Activated T-helper 17 cell treated with anti-CD3 and anti-CD28 coated beads, Interleukin-2, amount 50 U/mL, for 72 hours (primary cell): ENCODE measurements around the gene KDM2B. TPM values are rescaled to one million over a fixed set of nuclear protein-coding genes. Genes with fewer than 3 reads are reported as not detected.
A peak's percentile ranks its signal among the peaks of the same experiment; 100 is the strongest.

Experiments
- ATAC-seq: fragments of 150-1000 bp; cut with Tn5 transposase; replicated peaks from 2 replicates; pipeline ENCODE4 v1.10.0; 2021; ENCODE audit warnings: mild to moderate bottlenecking, moderate library complexity
- H3K27ac Mint-ChIP-seq: one replicate; pipeline ENCODE4 v1.8.0; 2022; ENCODE audit warnings: mixed read lengths
- H3K27me3 Mint-ChIP-seq: one replicate; pipeline ENCODE4 v1.8.0; 2022; ENCODE audit warnings: mixed read lengths
- H3K36me3 Mint-ChIP-seq: one replicate; pipeline ENCODE4 v1.8.0; 2022; ENCODE audit warnings: low read depth, mild to moderate bottlenecking, mixed read lengths
- H3K4me1 Mint-ChIP-seq: one replicate; pipeline ENCODE4 v1.8.0; 2022; ENCODE audit warnings: mixed read lengths
- H3K4me3 Mint-ChIP-seq: one replicate; pipeline ENCODE4 v1.8.0; 2022; ENCODE audit warnings: mild to moderate bottlenecking, mixed read lengths
- H3K9me3 Mint-ChIP-seq: one replicate; pipeline ENCODE4 v1.8.0; 2022; ENCODE audit warnings: mixed read lengths
- total RNA-seq, 2 donors: library from RNA; stranded (reverse); gene quantifications; one replicate each; pipeline ENCODE4 v1.2.3, GENCODE V29; 2022

The KDM2B gene
- total RNA-seq, 2 donors from 2014 or later, result 64.2 to 76.4 TPM

DNA sequence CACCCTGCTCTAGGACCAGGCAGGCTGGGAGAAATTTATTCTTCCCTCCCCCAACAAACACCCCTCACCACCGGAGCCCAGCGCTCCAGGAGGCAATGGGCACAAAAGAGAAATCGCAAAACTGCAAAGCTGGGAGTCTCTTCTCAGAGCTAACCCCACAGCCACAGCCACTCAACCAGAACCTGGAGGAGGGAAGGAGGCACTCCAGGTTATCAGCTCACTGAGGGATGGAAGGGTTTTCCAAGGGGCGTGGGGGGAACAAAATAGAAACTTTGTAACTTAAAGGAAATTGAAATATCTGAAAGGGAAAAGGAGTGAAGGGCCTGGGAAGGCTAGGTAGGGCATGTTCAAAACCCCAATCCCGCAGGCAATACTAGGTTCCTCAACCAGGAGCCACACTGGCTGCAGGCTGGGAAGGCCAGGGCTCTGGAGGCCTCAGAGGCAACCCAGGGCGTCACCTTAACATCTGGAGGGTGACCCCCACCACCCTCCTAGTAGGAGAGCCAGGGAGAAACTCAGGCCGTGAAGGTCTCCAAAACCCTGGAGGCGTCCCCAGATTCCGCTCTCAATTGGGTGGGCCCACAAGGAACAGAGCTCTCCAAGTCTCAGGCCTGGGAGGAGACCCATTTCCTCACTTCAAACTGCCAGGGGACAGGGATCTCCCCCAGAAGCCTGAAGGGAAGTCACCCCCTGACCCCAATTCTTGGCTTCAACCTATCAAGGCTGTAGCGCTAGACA is 3.2 kb downstream of the KDM2B start:
- no peak for ATAC-seq
- H3K27ac Mint-ChIP-seq, result peak overlapping the region; percentile 75
- peaks cover 3% of the 10 kb centered on the region for H3K4me1 Mint-ChIP-seq
- peak overlapping the region; percentile 68 for H3K4me3 Mint-ChIP-seq
- peaks cover 37% of the 10 kb centered on the region for H3K36me3 Mint-ChIP-seq
- H3K27me3 Mint-ChIP-seq, result no peaks in the 10 kb centered on the region
- H3K9me3 Mint-ChIP-seq, result no peaks in the 10 kb centered on the region

DNA sequence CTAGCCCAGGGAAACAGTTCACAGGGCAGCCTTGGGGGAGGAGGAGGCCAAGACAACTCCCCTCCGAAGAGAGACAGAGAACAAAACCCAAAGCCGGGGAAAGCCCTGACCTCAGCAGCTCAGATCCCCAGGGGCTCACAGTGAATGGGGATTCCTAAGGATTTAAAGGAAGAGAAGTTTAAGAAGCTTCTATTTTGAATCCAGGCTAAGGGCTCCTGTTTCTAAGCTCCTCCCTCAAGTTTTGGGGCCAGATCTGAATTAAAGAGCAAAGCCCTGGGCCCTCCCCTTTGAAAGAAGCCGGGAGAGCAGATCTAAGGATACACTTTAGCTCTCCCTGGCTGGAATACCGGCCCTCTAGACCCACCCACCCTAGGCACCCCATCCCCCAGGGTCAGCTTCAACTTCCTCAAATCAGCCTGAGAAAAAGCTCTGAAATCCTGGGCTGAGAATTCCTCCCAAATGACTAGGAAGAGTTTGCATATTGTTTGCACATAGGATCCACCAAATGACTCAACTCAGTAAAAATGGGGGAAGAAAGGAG is 3.9 kb downstream of the KDM2B start:
- Mint-ChIP-seq H3K9me3 (no peaks in the 10 kb centered on the region), H3K4me1 (no peaks in the 10 kb centered on the region), H3K27ac (peak overlapping the region; percentile 75), H3K27me3 (no peaks in the 10 kb centered on the region), H3K36me3 (peaks cover 44% of the 10 kb centered on the region), H3K4me3 (peak overlapping the region; percentile 68)
- no peak for ATAC-seq

DNA sequence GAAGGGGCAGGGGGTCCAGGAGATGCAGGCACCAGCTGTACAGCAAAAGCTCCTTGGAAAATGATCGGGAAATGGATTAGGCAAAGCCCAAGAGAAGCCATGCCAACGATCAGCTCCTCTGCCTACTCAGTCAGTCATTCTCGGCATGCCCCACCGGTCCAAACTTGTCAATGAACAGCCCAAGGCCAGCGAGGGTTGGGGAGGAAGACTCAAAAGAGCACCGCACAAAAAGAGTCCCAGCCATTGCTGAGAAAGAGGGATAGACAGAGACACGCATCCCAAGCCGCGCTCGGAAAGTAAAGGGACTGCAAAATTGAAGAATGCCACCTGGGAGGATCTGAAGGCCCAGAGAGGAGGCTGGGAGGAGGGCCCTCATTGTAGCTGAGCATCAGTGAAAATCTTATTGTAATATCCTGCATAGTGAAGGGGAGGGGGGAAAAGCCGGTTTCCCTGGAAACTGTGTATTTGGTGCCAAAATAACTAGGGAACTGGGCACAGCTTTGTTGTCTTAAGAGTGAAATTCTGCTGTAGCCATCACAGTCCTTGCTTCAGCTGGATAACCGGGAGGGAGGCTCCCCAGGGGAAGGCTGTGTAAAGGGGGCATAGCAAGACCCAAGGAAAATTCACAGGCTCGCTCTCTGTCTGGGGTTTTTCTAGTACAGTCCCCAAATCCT is 4.7 kb downstream of the KDM2B start:
- Mint-ChIP-seq H3K36me3 (peaks cover 53% of the 10 kb centered on the region), H3K4me3 (no peak overlapping the region), H3K27ac (peak overlapping the region; percentile 75), H3K9me3 (no peaks in the 10 kb centered on the region), H3K4me1 (peaks cover 1% of the 10 kb centered on the region), H3K27me3 (no peaks in the 10 kb centered on the region)
- no peak for ATAC-seq

DNA sequence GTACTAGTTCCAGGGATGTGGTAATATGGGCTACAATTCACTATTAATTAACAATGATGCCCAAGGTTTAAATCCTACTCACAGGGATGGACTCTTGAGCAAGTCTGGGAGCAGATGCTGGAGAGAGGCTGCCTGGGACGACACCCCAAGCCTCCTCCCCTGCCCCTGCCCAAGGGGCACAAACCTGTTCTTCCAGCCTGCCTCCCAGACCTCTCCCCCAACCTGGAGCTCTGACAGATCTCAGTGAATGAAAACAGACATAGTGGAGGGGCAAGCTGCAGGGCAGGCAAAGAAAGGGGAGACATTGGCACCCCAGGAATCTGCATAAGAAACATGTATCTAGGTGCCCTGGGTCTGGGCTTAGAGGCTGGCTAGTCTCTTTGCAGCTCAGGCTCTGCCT is 5.8 kb downstream of the KDM2B start:
- H3K9me3 Mint-ChIP-seq, result no peaks in the 10 kb centered on the region
- H3K4me3 Mint-ChIP-seq, result no peak overlapping the region
- peaks cover 61% of the 10 kb centered on the region for H3K36me3 Mint-ChIP-seq
- H3K27ac Mint-ChIP-seq, result peak overlapping the region; percentile 75
- no peak for ATAC-seq
- H3K4me1 Mint-ChIP-seq, result peaks cover 6% of the 10 kb centered on the region
- H3K27me3 Mint-ChIP-seq, result no peaks in the 10 kb centered on the region

DNA sequence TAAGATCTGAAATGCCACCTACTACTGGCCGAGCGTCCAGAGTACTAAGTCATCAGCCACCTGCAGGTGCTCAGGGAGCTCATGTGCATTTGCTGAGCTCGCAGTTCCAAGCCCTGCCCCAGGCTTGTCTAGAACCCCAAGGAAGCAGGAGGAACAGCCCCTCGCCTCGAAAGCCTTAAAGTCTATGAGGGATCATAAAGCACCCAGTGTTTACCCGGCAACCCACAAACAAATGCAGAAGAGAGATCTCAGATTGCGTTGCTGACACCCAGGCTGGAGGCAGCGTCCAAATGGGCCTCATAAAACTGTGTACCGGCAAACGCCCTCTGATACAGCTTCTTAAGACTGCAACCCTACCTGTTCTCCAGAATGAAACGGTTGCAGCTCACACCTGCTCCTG is 6.8 kb downstream of the KDM2B start:
- H3K4me1 Mint-ChIP-seq, result peaks cover 6% of the 10 kb centered on the region
- no peaks in the 10 kb centered on the region for H3K9me3 Mint-ChIP-seq
- peak overlapping the region; percentile 28 for H3K27ac Mint-ChIP-seq
- ATAC-seq, result no peak
- no peaks in the 10 kb centered on the region for H3K27me3 Mint-ChIP-seq
- no peak overlapping the region for H3K4me3 Mint-ChIP-seq
- peaks cover 61% of the 10 kb centered on the region for H3K36me3 Mint-ChIP-seq

DNA sequence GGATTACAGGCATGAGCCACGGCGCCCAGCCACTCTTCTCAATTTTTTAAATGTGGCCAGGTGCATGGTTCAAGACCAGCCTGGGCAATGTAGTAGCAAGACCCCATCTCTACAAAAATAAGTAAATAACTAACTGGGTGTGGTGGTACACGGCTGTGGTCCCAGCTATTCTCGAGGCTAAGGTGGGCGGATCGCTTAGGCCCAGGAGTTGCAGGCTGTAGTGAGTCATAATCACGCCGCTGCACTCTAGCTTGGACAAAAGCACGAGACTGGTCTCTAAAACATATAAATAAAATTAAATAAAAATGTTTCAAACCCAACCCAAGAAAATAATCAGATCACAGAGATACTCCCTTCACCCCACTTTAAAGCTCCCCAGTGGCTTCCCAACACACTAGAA is 8.9 kb downstream of the KDM2B start:
- peaks cover 11% of the 10 kb centered on the region for H3K4me1 Mint-ChIP-seq
- no peaks in the 10 kb centered on the region for H3K27me3 Mint-ChIP-seq
- ATAC-seq, result no peak
- no peaks in the 10 kb centered on the region for H3K9me3 Mint-ChIP-seq
- peak overlapping the region; percentile 39 for H3K27ac Mint-ChIP-seq
- no peak overlapping the region for H3K4me3 Mint-ChIP-seq
- H3K36me3 Mint-ChIP-seq, result peaks cover 57% of the 10 kb centered on the region

DNA sequence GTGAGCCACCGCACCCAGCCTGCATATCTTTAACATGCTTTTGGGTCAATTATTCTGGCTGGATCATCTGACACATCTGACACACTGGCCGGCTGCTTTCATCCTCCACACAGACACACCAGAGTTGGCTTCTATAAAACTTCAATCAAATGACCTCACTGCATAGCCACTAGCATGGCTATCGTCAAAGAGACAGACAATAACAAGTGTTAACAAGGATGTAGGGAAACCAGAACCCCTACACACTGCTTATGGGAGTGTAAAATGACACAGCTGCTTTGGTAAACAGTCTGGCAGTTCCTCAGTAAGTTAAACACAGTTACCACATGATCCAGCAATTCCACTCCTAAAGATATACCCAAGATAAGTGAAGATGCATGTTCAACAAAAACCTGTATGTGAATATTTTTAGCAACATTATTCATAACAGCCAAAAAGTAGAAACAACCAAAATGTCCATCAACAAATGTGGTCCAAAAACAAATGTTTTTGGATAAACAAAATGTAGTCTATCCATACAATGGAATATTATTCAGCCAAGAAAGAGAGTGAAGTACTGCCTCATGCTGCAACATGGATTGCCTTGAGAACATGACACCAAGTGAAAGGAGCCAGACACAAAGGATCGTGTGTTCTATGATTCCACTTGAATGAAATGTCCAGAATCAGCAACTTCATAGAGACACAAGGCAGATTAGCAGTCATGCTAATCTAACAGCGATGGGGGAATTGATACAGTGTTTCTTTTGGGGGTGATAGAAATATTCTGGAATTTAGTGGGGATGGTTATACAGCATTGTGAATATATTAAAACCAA is 10.1 kb downstream of the KDM2B start:
- peaks cover 53% of the 10 kb centered on the region for H3K36me3 Mint-ChIP-seq
- no peak for ATAC-seq
- H3K9me3 Mint-ChIP-seq, result no peaks in the 10 kb centered on the region
- peaks cover 11% of the 10 kb centered on the region for H3K4me1 Mint-ChIP-seq
- no peak overlapping the region for H3K4me3 Mint-ChIP-seq
- H3K27ac Mint-ChIP-seq, result peak overlapping the region; percentile 38
- H3K27me3 Mint-ChIP-seq, result no peaks in the 10 kb centered on the region

DNA sequence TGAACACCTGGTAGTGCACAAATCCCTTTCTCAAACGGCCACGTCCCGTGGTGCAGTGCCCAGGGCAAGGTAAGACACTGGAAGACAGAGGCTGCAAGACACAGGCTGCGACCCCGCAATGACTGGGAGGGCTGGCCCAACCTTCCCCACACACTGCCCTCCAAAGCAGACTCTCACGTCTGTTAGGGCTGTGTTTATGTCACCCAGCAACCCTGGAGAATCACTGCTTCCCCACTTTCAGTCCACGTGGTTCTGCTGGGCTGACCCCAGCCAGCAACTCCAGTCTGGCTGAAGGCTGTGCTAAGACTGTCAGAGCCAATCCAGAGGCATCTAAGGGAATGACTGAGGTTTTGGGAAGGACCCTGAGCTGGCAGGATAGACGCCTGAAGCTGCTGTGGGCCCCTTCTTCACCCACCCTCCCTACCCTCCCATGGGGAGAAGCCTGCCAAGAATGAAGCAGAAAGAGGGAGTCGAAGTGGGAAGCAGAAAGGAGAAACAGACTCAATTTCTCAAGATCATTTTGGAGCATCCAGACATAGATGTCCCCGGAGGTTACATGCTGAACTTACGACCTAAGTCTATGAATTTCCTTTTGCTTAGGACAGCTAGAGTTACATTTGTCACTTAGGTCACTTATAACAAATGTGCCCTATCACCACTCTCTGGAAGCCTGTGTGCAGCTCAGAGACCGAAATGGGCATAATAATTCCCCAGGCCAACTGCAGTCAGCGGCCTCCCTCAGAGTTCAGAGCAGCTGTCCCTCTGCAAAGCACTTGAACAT is 11.7 kb downstream of the KDM2B start:
- Mint-ChIP-seq H3K9me3 (no peaks in the 10 kb centered on the region), H3K27ac (peak overlapping the region; percentile 67), H3K27me3 (no peaks in the 10 kb centered on the region), H3K4me3 (no peak overlapping the region), H3K4me1 (peaks cover 11% of the 10 kb centered on the region), H3K36me3 (peaks cover 39% of the 10 kb centered on the region)
- peak; percentile 11 for ATAC-seq

DNA sequence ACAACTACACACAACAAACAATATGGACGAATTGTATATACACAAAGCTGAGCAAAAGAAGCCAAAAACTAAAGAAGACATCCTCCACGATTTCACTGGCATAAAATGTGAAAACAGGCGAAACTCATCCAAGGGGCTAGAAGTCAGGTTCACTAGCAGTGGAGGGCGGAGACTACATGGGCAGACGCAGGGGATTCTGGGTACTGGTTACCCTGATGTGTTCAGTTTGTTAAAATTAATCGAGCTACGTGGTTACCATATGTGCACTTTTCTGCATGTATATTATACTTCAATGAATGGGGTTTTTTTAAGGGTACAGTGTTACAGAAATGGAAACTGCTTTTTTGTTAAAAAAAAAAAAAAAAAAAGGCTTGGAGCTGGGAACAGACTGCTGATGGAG is 12.3 kb downstream of the KDM2B start:
- Mint-ChIP-seq H3K4me1 (peaks cover 11% of the 10 kb centered on the region), H3K36me3 (peaks cover 33% of the 10 kb centered on the region), H3K27me3 (no peaks in the 10 kb centered on the region), H3K4me3 (no peak overlapping the region), H3K9me3 (no peaks in the 10 kb centered on the region), H3K27ac (no peak overlapping the region)
- ATAC-seq, result no peak

DNA sequence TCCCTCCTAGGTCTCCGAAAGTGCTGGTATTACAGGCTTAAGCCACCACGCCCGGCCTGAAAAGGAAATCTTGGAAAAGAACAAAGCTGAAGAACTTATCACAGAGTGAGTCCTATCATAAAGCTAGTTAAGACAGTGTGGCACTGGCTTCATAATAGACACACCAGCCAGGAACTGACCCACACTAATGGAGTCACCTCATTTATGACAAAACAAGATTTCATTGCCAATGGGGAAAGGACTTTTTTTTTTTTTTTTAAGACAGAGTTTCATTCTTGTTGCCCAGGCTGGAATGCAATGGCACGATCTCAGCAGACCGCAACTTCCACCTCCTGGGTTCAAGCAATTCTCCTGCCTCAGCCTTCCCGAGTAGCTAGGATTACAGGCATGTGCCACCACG is 15.7 kb downstream of the KDM2B start:
- Mint-ChIP-seq H3K9me3 (no peaks in the 10 kb centered on the region), H3K27ac (no peak overlapping the region)

DNA sequence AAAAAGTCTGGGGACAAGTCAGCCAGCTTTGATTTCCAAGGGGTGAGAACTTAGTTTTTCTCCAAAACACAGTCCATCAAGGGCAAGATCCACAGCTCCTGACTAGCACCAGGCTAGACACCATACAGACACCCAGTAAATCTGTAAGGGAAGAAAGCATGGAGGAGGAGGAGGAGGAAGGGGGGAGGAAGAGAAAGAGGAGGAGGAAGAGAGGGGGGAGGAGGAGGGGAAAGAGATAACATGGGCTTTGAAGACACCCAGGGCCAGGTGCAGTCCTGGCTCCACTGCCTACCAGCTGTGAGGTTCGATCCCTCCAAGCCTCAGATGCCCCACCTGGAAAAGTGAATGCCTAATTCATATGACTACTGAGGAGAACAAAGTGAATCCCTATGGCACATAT is 18.3 kb downstream of the KDM2B start:
- ATAC-seq, result no peak
- H3K27ac Mint-ChIP-seq, result no peak overlapping the region
- H3K4me3 Mint-ChIP-seq, result no peak overlapping the region
- peaks cover 9% of the 10 kb centered on the region for H3K36me3 Mint-ChIP-seq
- H3K27me3 Mint-ChIP-seq, result no peaks in the 10 kb centered on the region
- peaks cover 5% of the 10 kb centered on the region for H3K4me1 Mint-ChIP-seq
- no peaks in the 10 kb centered on the region for H3K9me3 Mint-ChIP-seq

More for the DNA sequence above, 15.7 kb downstream of the KDM2B start:
- Mint-ChIP-seq H3K36me3 (peaks cover 9% of the 10 kb centered on the region), H3K4me1 (peaks cover 11% of the 10 kb centered on the region), H3K4me3 (no peak overlapping the region), H3K27me3 (no peaks in the 10 kb centered on the region)
- no peak for ATAC-seq

DNA sequence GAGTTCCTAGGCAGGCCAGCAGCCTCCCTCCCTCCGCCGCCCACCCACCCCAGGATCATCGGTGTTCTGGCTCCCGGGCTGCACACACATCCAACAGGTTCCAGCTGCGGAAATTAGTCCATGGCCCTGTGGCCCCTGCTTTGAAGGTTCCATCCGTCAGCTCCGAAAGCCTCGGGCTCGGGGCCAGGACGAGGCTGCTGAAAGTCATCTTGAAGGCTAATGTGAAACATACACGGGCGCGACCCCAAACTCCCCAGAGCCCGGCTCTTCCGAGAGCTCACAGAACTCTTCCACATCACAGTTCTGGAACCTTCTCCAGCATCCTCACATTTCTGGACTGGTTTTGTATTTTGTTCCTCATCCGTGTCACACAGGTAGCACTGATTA is 19.8 kb downstream of the KDM2B start:
- no peak for ATAC-seq
- Mint-ChIP-seq H3K27me3 (no peaks in the 10 kb centered on the region), H3K27ac (no peak overlapping the region), H3K9me3 (no peaks in the 10 kb centered on the region), H3K4me3 (no peak overlapping the region), H3K36me3 (peaks cover 9% of the 10 kb centered on the region), H3K4me1 (peaks cover 5% of the 10 kb centered on the region)

DNA sequence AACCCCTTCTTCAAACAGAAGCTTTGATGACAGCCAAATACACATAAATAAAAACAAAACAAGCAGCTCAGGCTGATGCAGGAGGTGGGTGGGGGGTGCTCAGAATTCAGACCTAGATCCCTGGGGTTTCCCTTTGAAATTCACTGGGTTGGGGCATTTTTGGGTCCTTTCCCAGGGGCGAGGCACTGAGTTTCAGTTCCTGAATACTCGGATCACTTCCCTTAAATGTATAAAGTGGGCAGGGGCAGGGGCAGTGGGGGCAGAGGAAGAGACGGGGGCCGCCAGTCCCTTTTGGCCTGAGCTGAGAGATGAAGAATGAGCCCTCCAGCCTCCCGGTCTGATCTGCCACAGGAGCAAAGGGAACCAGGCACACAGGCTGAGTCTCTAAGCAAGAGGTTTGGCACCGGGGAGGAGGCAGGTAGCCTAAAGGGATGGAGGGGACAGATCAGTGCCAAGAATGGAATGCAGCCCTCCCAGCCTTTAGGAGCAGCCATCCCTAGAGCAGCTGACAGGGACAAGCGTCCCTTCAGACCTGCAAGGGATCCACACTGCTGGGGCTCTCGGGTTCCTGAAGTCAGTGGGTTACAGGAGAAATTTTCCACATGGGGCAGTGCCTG is 20.3 kb downstream of the KDM2B start:
- H3K27me3 Mint-ChIP-seq, result no peaks in the 10 kb centered on the region
- no peaks in the 10 kb centered on the region for H3K9me3 Mint-ChIP-seq

More for the DNA sequence above, 20.3 kb downstream of the KDM2B start:
- Mint-ChIP-seq H3K4me3 (no peak overlapping the region), H3K4me1 (peaks cover 5% of the 10 kb centered on the region), H3K36me3 (peaks cover 9% of the 10 kb centered on the region), H3K27ac (peak overlapping the region; percentile 68)
- peak; percentile 10 for ATAC-seq
